Testis (tissue), 3 donors: Measurements from ENCODE around the gene DOK3. TPM values are rescaled to one million over a fixed set of nuclear protein-coding genes. Genes with fewer than 3 reads are reported as not detected.

Experiments used
- DNase-seq: peaks from one replicate; pipeline ENCODE4 v3.0.0-alpha.2; 2019
- H3K27ac ChIP-seq, 2 donors: fragments of 200-600 bp; sonication (generic); one replicate each; pipeline ENCODE4 v1.5.1; 2019
- H3K27me3 ChIP-seq: fragments of 200-600 bp; sonication (generic); one replicate; pipeline ENCODE4 v1.5.1; 2019
- H3K36me3 ChIP-seq: fragments of 200-600 bp; sonication (generic); one replicate; pipeline ENCODE4 v1.5.1; 2017; ENCODE audit warnings: low read depth; ENCODE audit errors: missing control alignments
- H3K4me1 ChIP-seq: fragments of 200-600 bp; sonication (generic); one replicate; pipeline ENCODE4 v1.5.1; 2019
- H3K4me3 ChIP-seq, 2 donors: fragments of 200-600 bp; sonication (generic); one replicate each; pipeline ENCODE4 v1.5.1; 2017 to 2019
- H3K9me3 ChIP-seq: fragments of 200-600 bp; sonication (generic); one replicate; pipeline ENCODE4 v1.5.1; 2017
- POLR2A ChIP-seq: fragments of 450-650 bp; IDR thresholded peaks from one replicate; pipeline ENCODE4 v1.6.1; 2017; ENCODE audit warnings: antibody characterized with exemption, mild to moderate bottlenecking, moderate library complexity
- WGBS, 2 donors: methylation state at CpG; one replicate each; pipeline ENCODE4 v1.1.5; 2018; 5-methylcytosine and 5-hydroxymethylcytosine counted together
- intact Hi-C: fragments of 100-400 bp; cut with DNase I; formaldehyde crosslinking; loops from one replicate; pipeline ENCODE4 v1.15.1; 2023; ENCODE audit warnings: low total_unique reads
- polyA plus RNA-seq: library from polyadenylated mRNA; stranded (reverse); fragments of 350-450 nt; fragmentation: Illumina TruSeq; extraction: RNeasy Lipid Tissue Mini Kit (QIAGEN cat#74804); gene quantifications from one replicate; pipeline ENCODE4 v1.2.3, GENCODE V29; 2014; ENCODE audit warnings: low read depth, low replicate concordance; ENCODE audit not compliant: insufficient read depth
- total RNA-seq, 2 donors: library from RNA; depleted of rRNA; stranded (reverse); fragments of >200 nt; gene quantifications; one replicate each; pipeline ENCODE4 v1.2.3, GENCODE V29; 2016
- TF ChIP-seq, protein P1 (sequence below), 3 experiments: fragments of 450-650 bp in 2 of 3; fragments of 200-600 bp in 1 of 3; sonication (generic) in 1 of 3; IDR thresholded peaks; one replicate each; pipeline ENCODE4 v1.5.1; 2016 to 2019; ENCODE audit warnings: antibody characterized with exemption in 3 of 3, mild to moderate bottlenecking in 2 of 3, moderate library complexity in 1 of 3

The DOK3 gene
- total and polyA plus RNA-seq, 3 donors from 2014 or later = 10.4 to 18.7 (median 10.7) TPM

DNA sequence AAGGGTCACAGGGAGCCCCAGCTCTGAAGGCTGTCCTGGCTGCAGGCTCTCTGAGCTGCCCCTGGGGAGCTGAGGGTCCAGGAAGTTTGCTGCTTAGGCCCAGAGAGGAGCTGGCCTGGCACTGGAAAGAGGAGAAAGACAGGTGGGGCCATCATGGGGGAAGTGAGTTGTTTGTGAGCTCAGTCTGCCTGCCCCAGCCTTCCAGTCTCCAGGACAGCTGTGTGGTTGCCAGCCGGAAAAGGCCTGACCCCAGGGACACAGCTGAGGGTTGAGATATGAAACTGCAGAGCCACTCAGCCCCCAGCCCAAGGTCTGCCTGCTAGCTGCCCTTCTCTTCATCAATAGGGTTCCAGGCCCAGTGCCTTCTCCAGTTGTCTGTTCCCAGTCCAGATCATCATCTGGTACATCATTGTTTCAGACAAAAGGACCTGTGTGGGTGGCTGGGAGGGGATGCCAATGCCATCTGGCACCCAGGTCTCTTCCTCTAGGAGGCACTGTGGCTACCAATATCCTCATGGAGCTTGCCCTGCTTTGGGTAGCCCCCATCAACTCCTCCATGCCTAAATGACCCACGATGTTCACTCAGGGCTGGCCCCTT, 11.4 kb upstream of the DOK3 start:
- intact Hi-C loops = no loop called here
- WGBS, 2 donors = 88% methylated on average over 2 of the region's 2 CpGs

DNA sequence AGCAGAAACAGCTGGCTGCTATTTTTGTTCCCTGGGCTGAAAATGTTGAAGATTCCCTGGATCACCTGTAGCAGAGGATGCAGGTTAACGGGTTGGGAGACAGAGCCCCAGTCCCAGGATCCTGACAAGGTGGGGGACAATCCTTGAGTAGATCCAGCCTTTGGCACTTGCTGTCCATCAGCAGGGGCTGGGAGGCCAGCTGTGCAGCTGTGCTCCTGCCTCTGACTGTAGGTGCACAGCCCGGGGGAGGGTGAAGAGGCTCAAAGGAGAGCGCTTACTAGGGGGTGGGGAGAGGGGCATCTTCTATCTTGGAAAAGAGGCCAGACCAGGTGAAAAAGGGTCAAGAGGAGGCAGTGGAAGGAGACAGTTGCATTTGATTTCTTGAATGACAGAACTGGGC, 10.6 kb upstream of the DOK3 start:
- Histone ChIP-seq H3K27me3 (no peaks in the 10 kb centered on the region), H3K27ac (no peak overlapping the region), H3K9me3 (no peaks in the 10 kb centered on the region), H3K36me3 (no peaks in the 10 kb centered on the region), H3K4me3 (no peak overlapping the region), H3K4me1 (peaks cover 17% of the 10 kb centered on the region)
- 87 to 97% methylated on average over 3 of the region's 3 CpGs for WGBS, 2 donors
- TF ChIP-seq POLR2A = no peak
- intact Hi-C loops = no loop called here
- DNase-seq = no peak

More for the DNA sequence above, 11.4 kb upstream of the DOK3 start:
- Histone ChIP-seq H3K4me1 (peaks cover 13% of the 10 kb centered on the region), H3K27ac (no peak overlapping the region), H3K27me3 (no peaks in the 10 kb centered on the region), H3K4me3 (no peak overlapping the region), H3K36me3 (no peaks in the 10 kb centered on the region), H3K9me3 (no peaks in the 10 kb centered on the region)
- no peak for TF ChIP-seq POLR2A
- TF ChIP-seq, protein P1, sequence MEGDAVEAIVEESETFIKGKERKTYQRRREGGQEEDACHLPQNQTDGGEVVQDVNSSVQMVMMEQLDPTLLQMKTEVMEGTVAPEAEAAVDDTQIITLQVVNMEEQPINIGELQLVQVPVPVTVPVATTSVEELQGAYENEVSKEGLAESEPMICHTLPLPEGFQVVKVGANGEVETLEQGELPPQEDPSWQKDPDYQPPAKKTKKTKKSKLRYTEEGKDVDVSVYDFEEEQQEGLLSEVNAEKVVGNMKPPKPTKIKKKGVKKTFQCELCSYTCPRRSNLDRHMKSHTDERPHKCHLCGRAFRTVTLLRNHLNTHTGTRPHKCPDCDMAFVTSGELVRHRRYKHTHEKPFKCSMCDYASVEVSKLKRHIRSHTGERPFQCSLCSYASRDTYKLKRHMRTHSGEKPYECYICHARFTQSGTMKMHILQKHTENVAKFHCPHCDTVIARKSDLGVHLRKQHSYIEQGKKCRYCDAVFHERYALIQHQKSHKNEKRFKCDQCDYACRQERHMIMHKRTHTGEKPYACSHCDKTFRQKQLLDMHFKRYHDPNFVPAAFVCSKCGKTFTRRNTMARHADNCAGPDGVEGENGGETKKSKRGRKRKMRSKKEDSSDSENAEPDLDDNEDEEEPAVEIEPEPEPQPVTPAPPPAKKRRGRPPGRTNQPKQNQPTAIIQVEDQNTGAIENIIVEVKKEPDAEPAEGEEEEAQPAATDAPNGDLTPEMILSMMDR (IDR thresholded peaks at IDR 0.05) = no peak
- no peak for DNase-seq

DNA sequence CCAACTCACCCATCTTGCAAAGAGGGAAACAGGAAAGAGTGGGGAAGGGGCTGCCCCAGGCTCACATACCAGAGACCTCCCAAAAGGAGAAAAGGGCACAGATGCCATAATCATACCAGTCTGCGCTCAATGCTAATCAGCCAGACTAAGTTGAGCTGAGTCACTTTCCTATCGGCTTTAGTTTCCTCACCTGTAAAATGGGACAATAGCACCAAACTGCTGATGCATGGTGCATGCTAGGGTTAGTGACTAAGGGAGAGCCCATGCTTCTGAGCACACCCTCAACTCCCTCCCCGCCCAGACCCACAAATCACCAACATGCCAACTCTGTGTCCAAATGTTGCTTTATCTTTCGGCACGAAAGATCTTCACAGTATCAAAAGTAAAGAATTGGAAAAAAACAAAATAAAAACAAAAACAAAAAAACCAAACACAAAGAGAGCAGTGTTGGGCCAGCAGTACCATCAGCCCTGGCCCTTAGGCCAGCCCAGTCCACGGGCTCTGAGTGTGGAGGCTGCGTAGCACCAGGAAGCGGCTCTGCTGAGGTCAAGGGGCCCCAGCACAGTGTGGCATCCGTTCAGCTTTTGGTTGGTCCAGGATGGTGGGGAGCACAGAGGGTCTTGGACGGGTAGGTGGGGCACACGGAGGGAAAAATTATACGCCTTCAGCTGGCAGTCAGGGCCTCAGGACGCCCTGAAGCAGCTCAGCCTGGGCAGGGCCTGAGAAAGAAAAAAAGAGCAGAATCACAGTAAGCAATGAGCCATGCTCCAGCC, 10.0 kb upstream of the DOK3 start:
- WGBS, 2 donors = 76 to 80% methylated on average over 13 of the region's 13 CpGs
- Histone ChIP-seq H3K27ac (no peak overlapping the region), H3K9me3 (no peaks in the 10 kb centered on the region), H3K27me3 (no peaks in the 10 kb centered on the region), H3K36me3 (no peaks in the 10 kb centered on the region), H3K4me3 (no peak overlapping the region), H3K4me1 (peaks cover 17% of the 10 kb centered on the region)
- no peak for DNase-seq
- TF ChIP-seq, protein P1 (IDR thresholded peaks at IDR 0.05) = no peak
- TF ChIP-seq POLR2A = no peak
- intact Hi-C loops = no loop called here

DNA sequence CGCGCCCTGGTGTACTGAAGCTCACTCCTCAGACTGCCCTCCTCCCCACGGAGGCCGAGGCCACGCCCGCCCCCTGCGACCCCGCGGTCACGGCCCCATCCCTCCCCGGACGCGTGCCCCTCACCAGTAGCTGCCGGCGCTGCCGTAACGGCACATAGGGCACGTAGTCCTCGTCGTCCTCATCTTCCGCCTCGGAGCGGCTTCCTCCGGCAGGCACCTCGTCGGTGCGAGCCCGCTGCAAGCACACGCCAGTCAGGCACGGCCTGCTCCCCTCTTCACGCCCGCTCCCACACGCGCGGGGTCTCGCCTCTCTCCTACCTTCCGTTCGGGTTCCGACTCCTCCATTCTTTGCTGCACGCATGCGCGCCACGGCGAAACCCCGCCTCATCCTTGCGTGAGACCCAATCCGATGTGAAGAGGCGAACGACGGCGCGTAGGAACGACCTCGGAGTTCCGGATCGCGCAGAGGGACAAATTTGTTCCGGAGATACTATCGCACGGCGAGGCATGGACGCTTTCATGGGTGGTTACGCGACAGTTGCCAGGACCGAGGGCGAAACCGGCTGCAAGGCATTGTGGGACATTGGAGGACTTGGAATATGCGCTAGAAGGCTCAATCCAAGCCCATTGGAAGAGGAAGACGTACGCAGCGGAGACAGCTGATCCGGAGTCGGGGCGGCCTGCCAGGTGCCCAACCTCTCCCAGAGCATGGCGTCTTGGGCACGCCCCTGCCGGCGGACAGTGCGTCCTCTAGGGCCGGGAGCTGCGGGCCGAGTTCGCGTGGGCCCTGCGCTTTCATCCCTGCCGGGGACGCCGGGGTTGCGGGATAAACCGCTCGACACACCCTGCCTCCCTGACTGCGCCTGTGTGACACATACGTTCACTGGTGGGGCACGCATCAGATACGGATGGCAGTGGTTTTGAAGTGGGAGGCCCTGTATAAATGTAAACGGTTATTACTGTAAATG, 7.3 kb upstream of the DOK3 start, which contains the start of gene DDX41:
DDX41 (minus strand) TSS at position 361 of the 968 bp plus-strand sequence; CDS start at position 345, 16 bp downstream.
- intact Hi-C loops = no loop called here
- DNase-seq = peak; percentile 97
- H3K4me3 ChIP-seq = peak within 1 kb of the TSS; percentile 80 to 96
- peak within 1 kb of the TSS; percentile 28 to 86 for H3K27ac ChIP-seq
- H3K27me3 ChIP-seq = no peaks in the 10 kb centered on the region
- H3K9me3 ChIP-seq = no peaks in the 10 kb centered on the region
- peaks cover 9% of the 10 kb centered on the region for H3K4me1 ChIP-seq
- 1% methylated on average over 56 to 92 of the region's 96 CpGs for WGBS, 2 donors
- TF ChIP-seq POLR2A = no peak
- TF ChIP-seq, protein P1 (IDR thresholded peaks at IDR 0.05) = peak in 2 of 3 experiments; percentile 6 to 30
- H3K36me3 ChIP-seq = no peaks in the 10 kb centered on the region
